Neural cell (in vitro differentiated cells): ENCODE results near the gene AKAP9. TPM values are rescaled to one million over a fixed set of nuclear protein-coding genes. Genes with fewer than 3 reads are reported as not detected.
"Not testable (repeated sequence)": the region's sequence is repeated elsewhere in the genome, so short reads cannot be mapped to it uniquely, and the experiment has no call there.

ENCODE experiments used
- H2AFZ ChIP-seq: fragments of 200-600, 300-800 bp; sonication (generic), shearing (Covaris generic); 2 replicates; pipeline ENCODE4 v1.6.0; 2014; ENCODE audit warnings: low read depth, mild to moderate bottlenecking, antibody characterized with exemption, low read length, moderate library complexity
- H3F3A ChIP-seq: fragments of 200-600 bp; shearing (Covaris generic); 2 replicates; pipeline ENCODE4 v1.6.1; 2016; ENCODE audit warnings: mild to moderate bottlenecking, moderate library complexity, mixed read lengths, antibody characterized with exemption, low read length; ENCODE audit not compliant: insufficient read depth, poor library complexity, severe bottlenecking
- H3K27ac ChIP-seq: fragments of 200-600, 300-800 bp; sonication (generic), shearing (Covaris generic); 2 replicates; pipeline ENCODE4 v1.5.1; 2014; ENCODE audit warnings: mild to moderate bottlenecking, low read length, moderate library complexity
- H3K27me3 ChIP-seq: fragments of 300-800, 200-600 bp; sonication (generic), shearing (Covaris generic); 2 replicates; pipeline ENCODE4 v1.6.0; 2014; ENCODE audit warnings: mild to moderate bottlenecking, low read depth, low read length, moderate library complexity; ENCODE audit not compliant: insufficient read depth
- H3K36me3 ChIP-seq: fragments of 300-800, 200-600 bp; sonication (generic), shearing (Covaris generic); 2 replicates; pipeline ENCODE4 v1.5.1; 2014; ENCODE audit warnings: mild to moderate bottlenecking, antibody characterized with exemption, low read length, moderate library complexity; ENCODE audit not compliant: insufficient read depth
- H3K4me2 ChIP-seq: fragments of 300-800, 200-600 bp; sonication (generic), shearing (Covaris generic); 2 replicates; pipeline ENCODE4 v1.6.0; 2014; ENCODE audit warnings: mild to moderate bottlenecking, low read length
- H3K4me3 ChIP-seq: fragments of 300-800, 200-600 bp; sonication (generic), shearing (Covaris generic); 2 replicates; pipeline ENCODE4 v1.5.1; 2014; ENCODE audit warnings: mild to moderate bottlenecking, low read length, moderate library complexity
- H3K79me2 ChIP-seq: fragments of 200-600 bp; shearing (Covaris generic); replicated peaks from 2 replicates; pipeline ENCODE4 v1.6.0; 2014; ENCODE audit warnings: mild to moderate bottlenecking, low read length, moderate library complexity; ENCODE audit not compliant: insufficient read depth
- H3K9ac ChIP-seq: fragments of 300-800, 200-600 bp; sonication (generic), shearing (Covaris generic); 2 replicates; pipeline ENCODE4 v1.6.1; 2016; ENCODE audit warnings: mild to moderate bottlenecking, low read length, mixed read lengths
- H3K9me2 ChIP-seq: fragments of 200-600 bp; shearing (Covaris generic); 2 replicates; pipeline ENCODE4 v1.6.1; 2016; ENCODE audit warnings: mild to moderate bottlenecking, low read length, mixed read lengths; ENCODE audit not compliant: insufficient read depth
- H3K9me3 ChIP-seq: fragments of 200-600, 300-800 bp; sonication (generic), shearing (Covaris generic); 2 replicates; pipeline ENCODE4 v1.6.1; 2016; ENCODE audit warnings: mild to moderate bottlenecking, mixed run types, low read length, moderate library complexity, mixed read lengths
- H4K20me1 ChIP-seq: fragments of 200-600 bp; shearing (Covaris generic); 2 replicates; pipeline ENCODE4 v1.6.1; 2016; ENCODE audit warnings: mild to moderate bottlenecking, mixed run types; ENCODE audit not compliant: insufficient read depth
- EP300 ChIP-seq: fragments of 450-650 bp; conservative IDR thresholded peaks from 2 replicates; pipeline ENCODE4 v1.6.1; 2014; ENCODE audit warnings: antibody characterized with exemption, mild to moderate bottlenecking, moderate library complexity; ENCODE audit not compliant: poor library complexity, severe bottlenecking
- EZH2 ChIP-seq: fragments of 200-600, 300-800 bp; shearing (Covaris generic), sonication (generic); IDR thresholded peaks from 2 replicates; pipeline ENCODE4 v1.6.1; 2014; ENCODE audit warnings: antibody characterized with exemption, low read length, borderline replicate concordance, mild to moderate bottlenecking; ENCODE audit not compliant: insufficient read depth, poor library complexity, severe bottlenecking
- MXI1 ChIP-seq: fragments of 450-650 bp; conservative IDR thresholded peaks from 2 replicates; pipeline ENCODE4 v1.6.1; 2014; ENCODE audit warnings: antibody characterized with exemption, mild to moderate bottlenecking; ENCODE audit not compliant: poor library complexity, severe bottlenecking
- POLR2AphosphoS5 ChIP-seq: IDR thresholded peaks from 2 replicates; pipeline ENCODE4 v1.6.1; 2012
- RAD21 ChIP-seq: fragments of 450-650 bp; conservative IDR thresholded peaks from 2 replicates; pipeline ENCODE4 v1.6.1; 2014; ENCODE audit warnings: antibody characterized with exemption, mild to moderate bottlenecking, moderate library complexity
- SMC3 ChIP-seq: fragments of 450-650 bp; conservative IDR thresholded peaks from 2 replicates; pipeline ENCODE4 v1.6.1; 2014; ENCODE audit warnings: antibody characterized with exemption, mild to moderate bottlenecking, moderate library complexity; ENCODE audit not compliant: poor library complexity
- TAF1 ChIP-seq: IDR thresholded peaks from 2 replicates; pipeline ENCODE4 v1.6.1; 2012; ENCODE audit warnings: low read depth
- polyA plus RNA-seq: library from polyadenylated mRNA; depleted of rRNA; stranded (reverse); fragments of >200 nt; gene quantifications from 2 replicates; pipeline ENCODE4 v1.2.3, GENCODE V29; 2014
- TF ChIP-seq, protein P1 (sequence below): IDR thresholded peaks from 2 replicates; pipeline ENCODE4 v1.6.1; 2012; ENCODE audit warnings: borderline replicate concordance
- TF ChIP-seq, protein P2 (sequence below): fragments of 450-650 bp; IDR thresholded peaks from 2 replicates; pipeline ENCODE4 v1.5.1; 2014; ENCODE audit warnings: antibody characterized with exemption, mild to moderate bottlenecking, moderate library complexity; ENCODE audit not compliant: poor library complexity, severe bottlenecking

The AKAP9 gene
- polyA plus RNA-seq, 1 donor from 2014 or later: 120 TPM

GRCh38 chr7:91941450-91941849 is 788 bp downstream of the AKAP9 start:
- Histone ChIP-seq H4K20me1 (peaks cover 4% of the 10 kb centered on the region), H3K9ac (peak overlapping the region; percentile 98), H2AFZ (peak overlapping the region; percentile 93), H3F3A (no peaks in the 10 kb centered on the region), H3K36me3 (no peaks in the 10 kb centered on the region), H3K79me2 (peaks cover 49% of the 10 kb centered on the region), H3K9me3 (no peaks in the 10 kb centered on the region), H3K27ac (peak overlapping the region; percentile 98), H3K27me3 (no peaks in the 10 kb centered on the region), H3K4me3 (peak overlapping the region; percentile 97), H3K4me2 (peak overlapping the region; percentile 88), H3K9me2 (no peaks in the 10 kb centered on the region)
- peak; percentile 38 for TF ChIP-seq POLR2AphosphoS5
- TF ChIP-seq, protein P1, sequence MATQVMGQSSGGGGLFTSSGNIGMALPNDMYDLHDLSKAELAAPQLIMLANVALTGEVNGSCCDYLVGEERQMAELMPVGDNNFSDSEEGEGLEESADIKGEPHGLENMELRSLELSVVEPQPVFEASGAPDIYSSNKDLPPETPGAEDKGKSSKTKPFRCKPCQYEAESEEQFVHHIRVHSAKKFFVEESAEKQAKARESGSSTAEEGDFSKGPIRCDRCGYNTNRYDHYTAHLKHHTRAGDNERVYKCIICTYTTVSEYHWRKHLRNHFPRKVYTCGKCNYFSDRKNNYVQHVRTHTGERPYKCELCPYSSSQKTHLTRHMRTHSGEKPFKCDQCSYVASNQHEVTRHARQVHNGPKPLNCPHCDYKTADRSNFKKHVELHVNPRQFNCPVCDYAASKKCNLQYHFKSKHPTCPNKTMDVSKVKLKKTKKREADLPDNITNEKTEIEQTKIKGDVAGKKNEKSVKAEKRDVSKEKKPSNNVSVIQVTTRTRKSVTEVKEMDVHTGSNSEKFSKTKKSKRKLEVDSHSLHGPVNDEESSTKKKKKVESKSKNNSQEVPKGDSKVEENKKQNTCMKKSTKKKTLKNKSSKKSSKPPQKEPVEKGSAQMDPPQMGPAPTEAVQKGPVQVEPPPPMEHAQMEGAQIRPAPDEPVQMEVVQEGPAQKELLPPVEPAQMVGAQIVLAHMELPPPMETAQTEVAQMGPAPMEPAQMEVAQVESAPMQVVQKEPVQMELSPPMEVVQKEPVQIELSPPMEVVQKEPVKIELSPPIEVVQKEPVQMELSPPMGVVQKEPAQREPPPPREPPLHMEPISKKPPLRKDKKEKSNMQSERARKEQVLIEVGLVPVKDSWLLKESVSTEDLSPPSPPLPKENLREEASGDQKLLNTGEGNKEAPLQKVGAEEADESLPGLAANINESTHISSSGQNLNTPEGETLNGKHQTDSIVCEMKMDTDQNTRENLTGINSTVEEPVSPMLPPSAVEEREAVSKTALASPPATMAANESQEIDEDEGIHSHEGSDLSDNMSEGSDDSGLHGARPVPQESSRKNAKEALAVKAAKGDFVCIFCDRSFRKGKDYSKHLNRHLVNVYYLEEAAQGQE: no peak
- TF ChIP-seq EP300: peak; percentile 10
- TF ChIP-seq RAD21: no peak
- peak; percentile 66 for TF ChIP-seq MXI1

- Histone ChIP-seq H3K27me3 (no peaks in the 10 kb centered on the region), H3K27ac (peak overlapping the region; percentile 98), H3K9ac (peak overlapping the region; percentile 98), H3K79me2 (peaks cover 57% of the 10 kb centered on the region), H3F3A (no peaks in the 10 kb centered on the region), H3K9me3 (no peaks in the 10 kb centered on the region), H3K36me3 (no peaks in the 10 kb centered on the region), H3K4me2 (peak overlapping the region; percentile 88), H3K9me2 (no peaks in the 10 kb centered on the region), H4K20me1 (peaks cover 7% of the 10 kb centered on the region), H2AFZ (peak overlapping the region; percentile 28), H3K4me3 (peak overlapping the region; percentile 97)
- TF ChIP-seq EZH2 (no peak), MXI1 (peak; percentile 22)
These were observed 1.6 kb downstream of the AKAP9 start for GRCh38 chr7:91942312-91942711.

DNA sequence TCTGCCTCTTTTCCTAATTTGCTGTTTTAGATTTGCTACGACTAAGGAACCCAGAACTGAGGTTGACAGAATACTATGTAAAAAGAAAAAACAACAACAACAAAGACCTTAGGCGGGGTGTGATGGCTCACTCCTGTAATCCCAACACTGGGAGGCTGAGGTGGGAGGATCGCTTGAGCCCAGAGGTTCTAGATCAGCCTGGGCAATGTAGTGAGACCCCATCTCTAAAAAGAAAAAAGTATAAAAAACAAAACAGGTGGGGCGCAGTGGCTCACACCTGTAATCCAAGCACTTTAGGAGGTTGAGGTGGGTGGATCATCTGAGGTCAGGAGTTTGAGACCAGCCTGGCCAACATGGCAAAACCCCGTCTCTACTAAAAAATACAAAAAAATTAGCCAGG is 4.3 kb downstream of the AKAP9 start:
- not testable (repeated sequence) for H3K36me3 ChIP-seq, H3K4me3 ChIP-seq, H2AFZ ChIP-seq, H3F3A ChIP-seq, H3K9me3 ChIP-seq, H3K9ac ChIP-seq, H3K4me2 ChIP-seq, H3K27me3 ChIP-seq, H3K27ac ChIP-seq, H3K9me2 ChIP-seq
- H4K20me1 ChIP-seq: peaks cover 12% of the 10 kb centered on the region
- peaks cover 83% of the 10 kb centered on the region for H3K79me2 ChIP-seq

GRCh38 chr7:91945476-91945875 is 4.8 kb downstream of the AKAP9 start:
- no peaks in the 10 kb centered on the region for H3K9me3 ChIP-seq
- H3K27me3 ChIP-seq: no peaks in the 10 kb centered on the region
- no peak overlapping the region for H3K27ac ChIP-seq
- H3K4me3 ChIP-seq: no peak overlapping the region
- TF ChIP-seq, protein P1: no peak
- TF ChIP-seq EP300 (no peak), TAF1 (no peak), POLR2AphosphoS5 (no peak), RAD21 (no peak), SMC3 (no peak), MXI1 (no peak), EZH2 (no peak)
- TF ChIP-seq, protein P2, sequence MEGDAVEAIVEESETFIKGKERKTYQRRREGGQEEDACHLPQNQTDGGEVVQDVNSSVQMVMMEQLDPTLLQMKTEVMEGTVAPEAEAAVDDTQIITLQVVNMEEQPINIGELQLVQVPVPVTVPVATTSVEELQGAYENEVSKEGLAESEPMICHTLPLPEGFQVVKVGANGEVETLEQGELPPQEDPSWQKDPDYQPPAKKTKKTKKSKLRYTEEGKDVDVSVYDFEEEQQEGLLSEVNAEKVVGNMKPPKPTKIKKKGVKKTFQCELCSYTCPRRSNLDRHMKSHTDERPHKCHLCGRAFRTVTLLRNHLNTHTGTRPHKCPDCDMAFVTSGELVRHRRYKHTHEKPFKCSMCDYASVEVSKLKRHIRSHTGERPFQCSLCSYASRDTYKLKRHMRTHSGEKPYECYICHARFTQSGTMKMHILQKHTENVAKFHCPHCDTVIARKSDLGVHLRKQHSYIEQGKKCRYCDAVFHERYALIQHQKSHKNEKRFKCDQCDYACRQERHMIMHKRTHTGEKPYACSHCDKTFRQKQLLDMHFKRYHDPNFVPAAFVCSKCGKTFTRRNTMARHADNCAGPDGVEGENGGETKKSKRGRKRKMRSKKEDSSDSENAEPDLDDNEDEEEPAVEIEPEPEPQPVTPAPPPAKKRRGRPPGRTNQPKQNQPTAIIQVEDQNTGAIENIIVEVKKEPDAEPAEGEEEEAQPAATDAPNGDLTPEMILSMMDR: no peak
- H3F3A ChIP-seq: no peaks in the 10 kb centered on the region
- no peak overlapping the region for H3K4me2 ChIP-seq
- H3K79me2 ChIP-seq: peaks cover 86% of the 10 kb centered on the region
- peaks cover 12% of the 10 kb centered on the region for H4K20me1 ChIP-seq
- H3K9me2 ChIP-seq: no peaks in the 10 kb centered on the region
- H3K9ac ChIP-seq: no peak overlapping the region
- H2AFZ ChIP-seq: no peak overlapping the region
- H3K36me3 ChIP-seq: no peaks in the 10 kb centered on the region
